ENCODE measurements around the gene SHOC2. TPM values are rescaled to one million over a fixed set of nuclear protein-coding genes. Genes with fewer than 3 reads are reported as not detected.

The SHOC2 gene
- total RNA-seq, 1 donor from 2014 or later, result 60.8 TPM

DNA sequence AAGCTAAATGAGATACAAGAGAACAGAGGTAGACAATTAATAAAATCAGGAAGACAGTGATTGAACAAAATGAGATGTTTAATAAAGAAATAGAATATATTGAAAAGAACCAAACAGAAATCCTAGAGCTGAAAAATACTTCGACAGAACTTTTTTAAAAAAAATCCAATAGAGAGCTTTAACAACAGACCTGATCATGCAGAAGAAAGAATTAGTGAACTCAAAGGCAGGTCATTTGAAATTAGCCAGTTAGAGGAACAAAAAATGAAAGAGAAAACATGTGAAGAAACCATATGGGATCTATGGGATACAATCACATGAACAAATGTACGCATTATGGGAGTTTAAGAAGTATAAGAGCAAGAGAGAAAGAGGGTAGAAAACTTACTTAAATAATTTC lies 120.1 kb downstream of the SHOC2 start:
- peaks cover 15% of the 10 kb centered on the region for H3K4me1 Mint-ChIP-seq (ENCODE audit: unreplicated experiment)
- TF ChIP-seq, protein P1, sequence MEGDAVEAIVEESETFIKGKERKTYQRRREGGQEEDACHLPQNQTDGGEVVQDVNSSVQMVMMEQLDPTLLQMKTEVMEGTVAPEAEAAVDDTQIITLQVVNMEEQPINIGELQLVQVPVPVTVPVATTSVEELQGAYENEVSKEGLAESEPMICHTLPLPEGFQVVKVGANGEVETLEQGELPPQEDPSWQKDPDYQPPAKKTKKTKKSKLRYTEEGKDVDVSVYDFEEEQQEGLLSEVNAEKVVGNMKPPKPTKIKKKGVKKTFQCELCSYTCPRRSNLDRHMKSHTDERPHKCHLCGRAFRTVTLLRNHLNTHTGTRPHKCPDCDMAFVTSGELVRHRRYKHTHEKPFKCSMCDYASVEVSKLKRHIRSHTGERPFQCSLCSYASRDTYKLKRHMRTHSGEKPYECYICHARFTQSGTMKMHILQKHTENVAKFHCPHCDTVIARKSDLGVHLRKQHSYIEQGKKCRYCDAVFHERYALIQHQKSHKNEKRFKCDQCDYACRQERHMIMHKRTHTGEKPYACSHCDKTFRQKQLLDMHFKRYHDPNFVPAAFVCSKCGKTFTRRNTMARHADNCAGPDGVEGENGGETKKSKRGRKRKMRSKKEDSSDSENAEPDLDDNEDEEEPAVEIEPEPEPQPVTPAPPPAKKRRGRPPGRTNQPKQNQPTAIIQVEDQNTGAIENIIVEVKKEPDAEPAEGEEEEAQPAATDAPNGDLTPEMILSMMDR (IDR thresholded peaks at IDR 0.05), result no peak
- no peaks in the 10 kb centered on the region for H3K27me3 Mint-ChIP-seq (ENCODE audit: unreplicated experiment)
- H3K36me3 Mint-ChIP-seq (ENCODE audit: unreplicated experiment), result peaks cover 7% of the 10 kb centered on the region
- DNase-seq (ENCODE audit: extremely low spot score, unreplicated experiment), result no peak
- H3K4me3 Mint-ChIP-seq (ENCODE audit: unreplicated experiment), result no peak overlapping the region
- no peak overlapping the region for H3K27ac Mint-ChIP-seq (ENCODE audit: unreplicated experiment)
- H3K9me3 Mint-ChIP-seq (ENCODE audit: unreplicated experiment), result peaks cover 45% of the 10 kb centered on the region

DNA sequence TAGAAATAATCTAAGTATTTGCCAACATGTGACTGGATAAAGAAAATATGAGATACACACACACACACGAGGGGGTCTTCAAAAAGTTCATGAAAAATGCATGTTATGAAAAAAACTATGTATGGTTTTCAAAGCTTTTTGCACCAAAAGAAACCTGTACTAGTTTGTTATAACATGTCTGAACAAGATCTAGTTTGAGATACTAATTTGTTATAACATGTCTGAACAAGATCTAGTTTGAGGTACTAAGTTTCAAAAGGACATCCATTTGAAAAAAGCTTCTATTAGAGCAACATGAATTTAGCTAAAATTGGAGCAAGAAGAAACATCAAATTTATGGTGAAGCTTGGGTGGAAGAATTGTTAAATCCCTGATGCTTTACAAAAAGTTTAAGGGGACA lies 137.6 kb downstream of the SHOC2 start:
- TF ChIP-seq, protein P1 (IDR thresholded peaks at IDR 0.05), result no peak
- Mint-ChIP-seq H3K9me3 (ENCODE audit: unreplicated experiment) (peaks cover 15% of the 10 kb centered on the region), H3K27ac (ENCODE audit: unreplicated experiment) (no peak overlapping the region), H3K4me1 (ENCODE audit: unreplicated experiment) (no peaks in the 10 kb centered on the region), H3K27me3 (ENCODE audit: unreplicated experiment) (peaks cover 19% of the 10 kb centered on the region), H3K4me3 (ENCODE audit: unreplicated experiment) (no peak overlapping the region), H3K36me3 (ENCODE audit: unreplicated experiment) (no peaks in the 10 kb centered on the region)
- no peak for DNase-seq (ENCODE audit: extremely low spot score, unreplicated experiment)

Small RNA genes lying within 50 kb of the gene (microRNA-seq; reads per million reads assigned to microRNA genes)
- 2.2 reads per million for gene MIR548E (ENCODE audit: unreplicated experiment)

Other genes with a start within 250 kb of the SHOC2 start
- 106 TPM in 2 replicates for gene PDCD4, start 47.7 kb upstream of the SHOC2 start, total RNA-seq
- 35.2 and 39.5 TPM in 2 replicates for gene BBIP1, start 424 bp upstream of the SHOC2 start, total RNA-seq
- not detected in 2 replicates for gene ADRA2A, start 157.4 kb downstream of the SHOC2 start, total RNA-seq